HFF-Myc (cell line): ENCODE measurements around the gene TCEA3.

ENCODE experiments used
- DNase-seq: peaks from one replicate; pipeline ENCODE4 v3.0.0-alpha.2; 2011; ENCODE audit warnings: low read depth; ENCODE audit errors: extremely low read depth
- H3K4me3 ChIP-seq: replicated peaks from 2 replicates; pipeline ENCODE4 v1.5.1; 2011; ENCODE audit warnings: low read depth, mild to moderate bottlenecking, control low read depth, low read length
- TF ChIP-seq, protein P1 (sequence below): IDR thresholded peaks from 2 replicates; pipeline ENCODE4 v1.5.1; 2012; ENCODE audit warnings: mild to moderate bottlenecking, low read depth, low read length, control low read depth; ENCODE audit errors: missing control alignments

The TCEA3 gene

GRCh38 chr1:23456226-23456625 lies 31.7 kb upstream of the TCEA3 start:
- TF ChIP-seq, protein P1, sequence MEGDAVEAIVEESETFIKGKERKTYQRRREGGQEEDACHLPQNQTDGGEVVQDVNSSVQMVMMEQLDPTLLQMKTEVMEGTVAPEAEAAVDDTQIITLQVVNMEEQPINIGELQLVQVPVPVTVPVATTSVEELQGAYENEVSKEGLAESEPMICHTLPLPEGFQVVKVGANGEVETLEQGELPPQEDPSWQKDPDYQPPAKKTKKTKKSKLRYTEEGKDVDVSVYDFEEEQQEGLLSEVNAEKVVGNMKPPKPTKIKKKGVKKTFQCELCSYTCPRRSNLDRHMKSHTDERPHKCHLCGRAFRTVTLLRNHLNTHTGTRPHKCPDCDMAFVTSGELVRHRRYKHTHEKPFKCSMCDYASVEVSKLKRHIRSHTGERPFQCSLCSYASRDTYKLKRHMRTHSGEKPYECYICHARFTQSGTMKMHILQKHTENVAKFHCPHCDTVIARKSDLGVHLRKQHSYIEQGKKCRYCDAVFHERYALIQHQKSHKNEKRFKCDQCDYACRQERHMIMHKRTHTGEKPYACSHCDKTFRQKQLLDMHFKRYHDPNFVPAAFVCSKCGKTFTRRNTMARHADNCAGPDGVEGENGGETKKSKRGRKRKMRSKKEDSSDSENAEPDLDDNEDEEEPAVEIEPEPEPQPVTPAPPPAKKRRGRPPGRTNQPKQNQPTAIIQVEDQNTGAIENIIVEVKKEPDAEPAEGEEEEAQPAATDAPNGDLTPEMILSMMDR = no peak
- no peak overlapping the region for H3K4me3 ChIP-seq
- no peak for DNase-seq

DNA sequence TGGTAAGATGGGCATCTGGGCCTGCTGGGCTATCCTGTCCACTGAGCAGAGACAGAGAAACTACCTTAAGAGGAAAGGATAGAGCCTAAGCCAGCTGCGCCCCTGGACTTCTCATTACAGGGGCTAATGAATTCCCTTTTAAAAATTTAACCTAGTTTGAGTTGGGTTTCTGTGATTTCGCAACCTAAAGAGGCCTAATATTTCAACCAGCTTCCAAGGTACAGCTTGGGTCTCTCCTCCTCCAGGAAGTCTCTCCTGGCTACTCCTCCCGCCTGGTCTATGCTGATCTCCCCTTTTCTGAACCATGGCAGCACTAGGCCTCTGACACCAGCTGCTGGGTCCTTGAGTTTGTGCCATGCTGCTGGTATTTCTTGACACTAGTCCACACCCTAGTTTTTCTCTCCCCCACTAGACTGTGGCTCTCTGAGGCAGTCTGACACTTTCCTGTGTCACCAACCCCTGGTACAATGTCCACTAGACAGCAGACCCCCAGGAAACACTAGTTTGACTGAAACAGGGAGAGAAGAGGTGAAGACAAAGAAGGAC lies 29.0 kb upstream of the TCEA3 start:
- TF ChIP-seq, protein P1 = no peak
- DNase-seq = no peak
- H3K4me3 ChIP-seq = no peak overlapping the region

DNA sequence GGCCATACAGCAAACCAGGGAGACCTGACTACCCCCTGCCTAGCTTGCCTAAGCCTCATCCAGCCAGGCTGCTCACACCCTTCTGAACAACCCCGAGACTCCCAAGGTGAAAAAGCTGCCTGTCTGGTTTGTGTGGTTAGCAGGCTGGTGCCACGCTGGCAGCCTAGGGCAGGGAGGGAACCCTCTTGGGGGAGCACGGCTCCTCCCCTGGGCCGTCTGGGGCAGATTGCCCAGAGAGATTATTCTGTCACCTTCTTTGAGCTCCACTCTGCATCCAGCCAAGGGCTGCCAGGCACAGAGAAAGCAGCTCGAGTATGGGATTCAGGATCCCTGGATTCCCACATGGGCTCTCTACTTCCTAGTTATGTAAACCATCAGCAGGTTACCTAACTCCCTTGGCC lies 27.5 kb upstream of the TCEA3 start:
- H3K4me3 ChIP-seq = no peak overlapping the region
- TF ChIP-seq, protein P1 = no peak
- DNase-seq = no peak

DNA sequence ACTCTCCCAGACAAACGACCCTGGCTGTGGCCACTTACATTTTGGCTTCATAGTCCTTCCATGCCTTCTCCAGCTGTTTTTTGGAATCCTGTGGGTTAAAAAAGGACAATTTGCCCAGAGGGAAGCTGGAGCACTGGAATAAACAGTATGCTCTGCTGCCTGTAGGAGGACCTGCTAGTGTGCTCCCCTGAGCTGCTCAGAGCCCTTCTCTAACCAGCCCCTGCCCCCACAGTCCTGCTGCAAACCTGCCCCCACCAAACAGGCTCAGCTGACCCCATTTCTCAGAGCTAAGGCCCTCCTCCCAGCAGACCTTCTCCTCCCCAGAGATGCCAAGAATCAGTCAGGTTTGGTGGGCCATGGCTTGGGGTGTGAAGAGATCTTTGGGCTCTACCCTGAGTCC lies 26.9 kb upstream of the TCEA3 start:
- TF ChIP-seq, protein P1 = no peak
- H3K4me3 ChIP-seq = no peak overlapping the region
- no peak for DNase-seq

DNA sequence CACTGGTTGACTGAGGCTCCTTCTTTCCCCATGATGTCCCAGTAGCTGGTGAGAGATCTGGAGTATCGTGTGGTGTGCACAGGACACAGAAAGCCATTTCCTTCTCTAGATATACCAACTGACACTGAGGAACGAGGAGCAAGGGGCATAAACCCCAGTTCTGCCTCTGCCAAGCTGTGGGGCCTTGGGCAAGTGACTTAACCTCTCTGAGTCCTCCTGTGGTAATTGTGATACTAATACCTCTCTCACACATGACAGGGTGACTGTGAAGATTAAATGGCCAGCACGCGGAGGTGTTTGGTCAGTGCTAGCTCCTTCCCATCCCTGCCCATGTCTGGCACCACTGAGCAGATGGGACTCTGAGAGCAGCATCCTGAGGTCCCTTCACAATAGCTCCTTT lies 26.3 kb upstream of the TCEA3 start:
- DNase-seq = no peak
- TF ChIP-seq, protein P1 = no peak
- H3K4me3 ChIP-seq = no peak overlapping the region

DNA sequence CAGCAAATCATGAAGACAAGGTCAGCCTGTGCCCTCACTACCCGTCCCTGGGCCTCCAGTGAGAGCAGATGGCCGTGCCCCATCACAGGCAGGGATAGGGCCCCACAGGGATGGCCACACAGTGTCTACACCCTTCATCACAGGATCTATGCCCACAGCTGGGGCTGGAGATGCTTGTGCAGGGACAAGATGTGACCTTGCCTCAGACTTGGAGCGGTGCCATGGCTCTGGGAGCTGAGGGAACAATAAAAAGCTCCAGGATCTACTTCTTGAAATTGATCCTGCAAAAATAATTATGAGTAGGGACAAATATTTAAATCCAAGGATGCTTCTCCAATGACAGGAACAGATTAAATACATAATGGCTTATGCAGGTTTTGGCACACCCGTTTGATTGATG lies 25.4 kb upstream of the TCEA3 start:
- no peak for DNase-seq
- no peak overlapping the region for H3K4me3 ChIP-seq
- TF ChIP-seq, protein P1 = no peak

GRCh38 chr1:23449306-23449705 lies 24.8 kb upstream of the TCEA3 start:
- TF ChIP-seq, protein P1 = no peak
- no peak for DNase-seq
- H3K4me3 ChIP-seq = no peak overlapping the region
